ENCODE results near the gene DLG2. TPM values are rescaled to one million over a fixed set of nuclear protein-coding genes. Genes with fewer than 3 reads are reported as not detected.

Gene DLG2
- total and polyA plus RNA-seq, 9 of the 15 experiments (the other 6 are each of a cell fraction or from before 2014, with no cell fraction given), result 0.52 to 1.6 (median 0.95) TPM

DNA sequence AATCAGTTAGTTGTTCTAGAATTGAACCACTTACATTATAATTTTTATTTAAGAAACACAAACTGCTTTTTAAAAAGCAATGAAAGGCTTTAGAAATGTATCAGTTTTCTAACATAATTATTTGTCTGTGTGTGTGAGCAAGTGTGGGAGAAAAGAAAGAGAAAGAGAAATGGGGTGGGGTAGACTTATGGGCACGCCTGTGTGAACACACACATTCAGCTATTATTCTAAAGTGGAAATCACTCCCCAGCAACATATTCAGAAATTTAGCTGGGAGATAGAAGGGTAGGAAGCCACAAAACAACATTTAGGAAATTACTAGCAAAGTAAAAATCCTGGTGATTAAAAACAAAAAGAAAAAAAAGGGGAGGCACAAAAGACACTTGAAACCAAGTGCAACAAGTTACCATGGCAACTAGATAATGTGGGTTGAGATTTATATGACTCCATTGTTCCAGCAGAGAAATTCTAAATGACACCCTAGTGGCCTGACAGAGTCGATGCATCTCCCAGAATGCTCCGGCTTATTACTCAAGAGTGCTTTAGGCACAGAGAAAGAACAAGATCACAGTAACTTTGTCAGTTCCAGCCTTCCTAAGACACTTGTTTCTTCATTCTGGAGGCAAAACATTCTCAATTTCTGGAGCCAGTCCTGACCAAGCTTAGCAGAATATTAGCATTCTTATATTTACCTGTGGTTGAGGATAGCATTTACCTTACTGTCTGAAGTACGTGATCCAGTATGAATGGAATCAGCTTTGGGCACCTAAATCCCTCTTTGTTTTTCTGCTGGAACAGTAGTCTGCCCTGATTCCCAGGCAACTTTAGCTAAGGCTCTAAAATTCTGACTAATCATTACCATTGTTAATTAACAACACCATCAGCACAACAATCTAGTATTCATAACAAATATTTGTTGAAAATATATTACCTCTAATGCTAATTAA lies 444.4 kb downstream of the DLG2 start:
- BruUV-seq (replicated peaks), result no TSS peak
- 2% methylated on average over 4 of the region's 4 CpGs for WGBS (ENCODE audit: insufficient coverage, low coverage, missing lambda C conversion rate)
- no peak for ATAC-seq

DNA sequence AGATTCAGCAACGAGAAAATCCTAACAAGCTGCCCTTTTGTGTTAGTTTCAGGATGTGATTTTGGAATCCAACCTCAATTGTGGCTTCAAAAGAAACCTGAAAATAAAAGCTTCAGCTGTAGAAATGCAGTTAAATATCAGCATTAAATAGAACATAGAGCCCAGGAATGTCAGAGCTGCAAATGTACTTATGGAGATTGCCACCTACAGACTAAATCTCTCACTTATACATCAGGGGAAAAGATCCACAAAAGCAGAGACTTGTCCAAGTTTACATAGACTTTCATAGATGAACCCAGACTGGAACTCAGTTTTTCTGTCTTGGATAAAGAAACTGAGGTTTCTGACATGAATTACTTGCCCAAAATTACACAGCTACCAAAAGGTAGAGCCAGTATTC lies 446.6 kb downstream of the DLG2 start:
- no peaks in the 10 kb centered on the region for H3K36me3 ChIP-seq (ENCODE audit: control insufficient read depth, insufficient read depth, low read length)
- ChIA-PET POLR2A (no interaction called here), CTCF (ENCODE audit: low intra/inter-chr PET ratio) (no interaction called here)
- H2AFZ ChIP-seq (ENCODE audit: low read depth, low read length), result no peak overlapping the region
- H3K27me3 ChIP-seq (ENCODE audit: control insufficient read depth in 2 of 2, insufficient read depth in 2 of 2, low read length in 2 of 2), result no peaks in the 10 kb centered on the region
- no peaks in the 10 kb centered on the region for H3K4me1 ChIP-seq (replicated peaks in 1 of 2; ENCODE audit: control insufficient read depth in 2 of 2, insufficient read depth in 2 of 2, low read length in 2 of 2)
- in situ Hi-C loops (cut with MboI), result no loop called here
- 0% methylated on average over 1 of the region's 1 CpG for WGBS (ENCODE audit: insufficient coverage, low coverage, missing lambda C conversion rate)
- H3K9me3 ChIP-seq (replicated peaks; ENCODE audit: control insufficient read depth, insufficient read depth, low read depth, low read length), result no peaks in the 10 kb centered on the region
- no peak overlapping the region for H3K4me2 ChIP-seq (ENCODE audit: insufficient read depth, low read length)
- H3K9me1 ChIP-seq (ENCODE audit: control insufficient read depth, insufficient read depth, low read length), result no peaks in the 10 kb centered on the region
- no TSS peak for BruUV-seq (replicated peaks)
- intact Hi-C loops (cut with micrococcal nuclease), result no loop called here
- no peak overlapping the region for H3K9ac ChIP-seq (ENCODE audit: insufficient read depth in 1 of 2, low read depth in 2 of 2, low read length in 2 of 2)
- ATAC-seq, result no peak
- no peak overlapping the region for H3K27ac ChIP-seq (ENCODE audit: extremely low read depth, low read depth, low read length)
- no peak overlapping the region for H3K4me3 ChIP-seq
- no peaks in the 10 kb centered on the region for H3K79me2 ChIP-seq (ENCODE audit: control insufficient read depth, insufficient read depth, low read length)
- DNase-seq (ENCODE audit: extremely low read depth in 1 of 4, low spot score in 3 of 4), result no peak
- H4K20me1 ChIP-seq (replicated peaks; ENCODE audit: control insufficient read depth, insufficient read depth, low read length), result no peaks in the 10 kb centered on the region
- no peak for FAIRE-seq
- TF ChIP-seq, protein P1, sequence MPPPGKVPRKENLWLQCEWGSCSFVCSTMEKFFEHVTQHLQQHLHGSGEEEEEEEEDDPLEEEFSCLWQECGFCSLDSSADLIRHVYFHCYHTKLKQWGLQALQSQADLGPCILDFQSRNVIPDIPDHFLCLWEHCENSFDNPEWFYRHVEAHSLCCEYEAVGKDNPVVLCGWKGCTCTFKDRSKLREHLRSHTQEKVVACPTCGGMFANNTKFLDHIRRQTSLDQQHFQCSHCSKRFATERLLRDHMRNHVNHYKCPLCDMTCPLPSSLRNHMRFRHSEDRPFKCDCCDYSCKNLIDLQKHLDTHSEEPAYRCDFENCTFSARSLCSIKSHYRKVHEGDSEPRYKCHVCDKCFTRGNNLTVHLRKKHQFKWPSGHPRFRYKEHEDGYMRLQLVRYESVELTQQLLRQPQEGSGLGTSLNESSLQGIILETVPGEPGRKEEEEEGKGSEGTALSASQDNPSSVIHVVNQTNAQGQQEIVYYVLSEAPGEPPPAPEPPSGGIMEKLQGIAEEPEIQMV (tag; conservative IDR thresholded peaks at IDR 0.05; ENCODE audit: low read depth), result no peak
- TF ChIP-seq MNT (conservative IDR thresholded peaks at IDR 0.05) (no peak), TGIF2 (CRISPR knock-in tag; IDR thresholded peaks at IDR 0.05) (no peak), FUS (optimal IDR thresholded peaks at IDR 0.05; ENCODE audit: low read depth, low read length) (no peak), ZNF134 (CRISPR knock-in tag; conservative IDR thresholded peaks at IDR 0.05) (no peak), ZNF766 (CRISPR knock-in tag; conservative IDR thresholded peaks at IDR 0.05) (no peak)
- TF ChIP-seq, protein P2, sequence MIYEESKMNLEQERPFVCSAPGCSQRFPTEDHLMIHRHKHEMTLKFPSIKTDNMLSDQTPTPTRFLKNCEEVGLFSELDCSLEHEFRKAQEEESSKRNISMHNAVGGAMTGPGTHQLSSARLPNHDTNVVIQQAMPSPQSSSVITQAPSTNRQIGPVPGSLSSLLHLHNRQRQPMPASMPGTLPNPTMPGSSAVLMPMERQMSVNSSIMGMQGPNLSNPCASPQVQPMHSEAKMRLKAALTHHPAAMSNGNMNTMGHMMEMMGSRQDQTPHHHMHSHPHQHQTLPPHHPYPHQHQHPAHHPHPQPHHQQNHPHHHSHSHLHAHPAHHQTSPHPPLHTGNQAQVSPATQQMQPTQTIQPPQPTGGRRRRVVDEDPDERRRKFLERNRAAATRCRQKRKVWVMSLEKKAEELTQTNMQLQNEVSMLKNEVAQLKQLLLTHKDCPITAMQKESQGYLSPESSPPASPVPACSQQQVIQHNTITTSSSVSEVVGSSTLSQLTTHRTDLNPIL (CRISPR knock-in tag; IDR thresholded peaks at IDR 0.05), result no peak

More for the DNA sequence above, 444.4 kb downstream of the DLG2 start:
- DNase-seq (ENCODE audit: extremely low read depth in 1 of 4, low spot score in 3 of 4) (peak in 2 of 4 experiments; percentile 8 to 10), FAIRE-seq (no peak)
- no peak overlapping the region for H3K9ac ChIP-seq (ENCODE audit: insufficient read depth in 1 of 2, low read depth in 2 of 2, low read length in 2 of 2)
- H3K27me3 ChIP-seq (ENCODE audit: control insufficient read depth in 2 of 2, insufficient read depth in 2 of 2, low read length in 2 of 2), result no peaks in the 10 kb centered on the region
- intact Hi-C loops (cut with micrococcal nuclease) (no loop called here), in situ Hi-C loops (cut with MboI) (no loop called here)
- no peaks in the 10 kb centered on the region for H3K36me3 ChIP-seq (ENCODE audit: control insufficient read depth, insufficient read depth, low read length)
- no peaks in the 10 kb centered on the region for H3K9me1 ChIP-seq (ENCODE audit: control insufficient read depth, insufficient read depth, low read length)
- H3K4me3 ChIP-seq, result no peak overlapping the region
- CTCF ChIA-PET (ENCODE audit: low intra/inter-chr PET ratio), result no interaction called here
- TF ChIP-seq TCF7 (IDR thresholded peaks at IDR 0.05; ENCODE audit: borderline replicate concordance) (no peak), RFX1 (IDR thresholded peaks at IDR 0.05) (peak; percentile 68)
- no peaks in the 10 kb centered on the region for H4K20me1 ChIP-seq (replicated peaks; ENCODE audit: control insufficient read depth, insufficient read depth, low read length)
- no peak overlapping the region for H2AFZ ChIP-seq (ENCODE audit: low read depth, low read length)
- H3K79me2 ChIP-seq (ENCODE audit: control insufficient read depth, insufficient read depth, low read length), result no peaks in the 10 kb centered on the region
- H3K9me3 ChIP-seq (replicated peaks; ENCODE audit: control insufficient read depth, insufficient read depth, low read depth, low read length), result no peaks in the 10 kb centered on the region
- no peaks in the 10 kb centered on the region for H3K4me1 ChIP-seq (replicated peaks in 1 of 2; ENCODE audit: control insufficient read depth in 2 of 2, insufficient read depth in 2 of 2, low read length in 2 of 2)
- no peak overlapping the region for H3K27ac ChIP-seq (ENCODE audit: extremely low read depth, low read depth, low read length)
- POLR2A ChIA-PET, result no interaction called here
- no peak overlapping the region for H3K4me2 ChIP-seq (ENCODE audit: insufficient read depth, low read length)

Data from K562 (cell line).